HepG2 (cell line): ENCODE results near the gene GLYR1. TPM values are rescaled to one million over a fixed set of nuclear protein-coding genes. Genes with fewer than 3 reads are reported as not detected.
A peak's percentile ranks its signal among the peaks of the same experiment; 100 is the strongest.

Source experiments
- ATF2 ChIP-seq: sonication (generic); formaldehyde crosslinking; IDR thresholded peaks from 2 replicates; pipeline ENCODE4 v1.4.0; 2020; ENCODE audit warnings: missing genetic modification reagents
- ATF7-NPFF ChIP-seq: sonication (generic); formaldehyde crosslinking; IDR thresholded peaks from 2 replicates; pipeline ENCODE4 v1.8.1; 2023; ENCODE audit warnings: mild to moderate bottlenecking, low read depth, missing genetic modification reagents, moderate library complexity
- DR1 ChIP-seq: sonication (generic); formaldehyde crosslinking; IDR thresholded peaks from 2 replicates; pipeline ENCODE4 v1.8.0; 2021; ENCODE audit warnings: mild to moderate bottlenecking, missing genetic modification reagents, inconsistent platforms
- FOXK1 ChIP-seq: sonication (generic); formaldehyde crosslinking; IDR thresholded peaks from 2 replicates; pipeline ENCODE4 v1.4.0; 2020; ENCODE audit warnings: low read depth, missing genetic modification reagents, borderline replicate concordance
- MIXL1 ChIP-seq: IDR thresholded peaks from 2 replicates; pipeline ENCODE4 v1.6.1; 2016
- PCBP2 ChIP-seq: fragments of 200-400 bp; formaldehyde crosslinking; optimal IDR thresholded peaks from 2 replicates; pipeline ENCODE3; 2018; ENCODE audit warnings: low read length, low read depth; ENCODE audit not compliant: poor library complexity, severe bottlenecking
- SAP130 ChIP-seq: IDR thresholded peaks from 2 replicates; pipeline ENCODE4 v1.6.1; 2016; ENCODE audit warnings: low read depth
- ZBTB26 ChIP-seq: IDR thresholded peaks from 2 replicates; pipeline ENCODE4 v1.6.1; 2016; ENCODE audit warnings: missing compliant biosample characterization, missing genetic modification reagents, borderline replicate concordance
- ZKSCAN8 ChIP-seq: IDR thresholded peaks from 2 replicates; pipeline ENCODE4 v1.6.1; 2016; ENCODE audit warnings: borderline replicate concordance, missing genetic modification reagents, missing compliant biosample characterization
- ZMYM3 ChIP-seq: sonication (generic); formaldehyde crosslinking; IDR thresholded peaks from 2 replicates; pipeline ENCODE4 v1.5.1; 2020; ENCODE audit warnings: mild to moderate bottlenecking, missing genetic modification reagents
- ZNF605 ChIP-seq: sonication (generic); formaldehyde crosslinking; IDR thresholded peaks from 2 replicates; pipeline ENCODE4 v1.8.0; 2022; ENCODE audit warnings: mild to moderate bottlenecking, missing genetic modification reagents
- ZNF687 ChIP-seq: sonication (generic); formaldehyde crosslinking; IDR thresholded peaks from 2 replicates; pipeline ENCODE4 v1.5.1; 2020; ENCODE audit warnings: mild to moderate bottlenecking, missing genetic modification reagents, moderate library complexity
- ZNF777 ChIP-seq: sonication (generic); formaldehyde crosslinking; IDR thresholded peaks from 2 replicates; pipeline ENCODE4 v1.4.0; 2020; ENCODE audit warnings: missing genetic modification reagents
- ZSCAN9 ChIP-seq: IDR thresholded peaks from 2 replicates; pipeline ENCODE4 v1.6.1; 2016; ENCODE audit warnings: borderline replicate concordance
- polyA plus RNA-seq, 8 experiments: library from polyadenylated mRNA; depleted of rRNA in 3 of 8; stranded (reverse) in 7 of 8; unstranded in 1 of 8; fragments of >200 nt; fragmentation: Illumina TruSeq in 4 of 8; extraction: Trizol in 4 of 8; gene quantifications; 2 replicates each; pipeline versions ENCODE4 v1.2.1 to v1.2.3, GENCODE V29; 2011 to 2016; ENCODE audit warnings: low read depth in 4 of 8, missing spikeins in 1 of 8, mixed read lengths in 1 of 8; ENCODE audit not compliant: insufficient read depth in 1 of 8
- total RNA-seq, 5 experiments: library from RNA; depleted of rRNA; stranded (reverse); fragments of >200 nt; fragmentation: Illumina TruSeq; extraction: Trizol; gene quantifications; 2 replicates each; pipeline ENCODE4 v1.2.3, GENCODE V29; 2016; ENCODE audit warnings: low read depth in 1 of 5
- TF ChIP-seq, protein P1 (sequence below): sonication (generic); formaldehyde crosslinking; IDR thresholded peaks from 2 replicates; pipeline ENCODE4 v1.5.0; 2020; ENCODE audit warnings: mild to moderate bottlenecking, missing genetic modification reagents
- TF ChIP-seq, protein P2 (sequence below): fragments of 450-650 bp; IDR thresholded peaks from 2 replicates; pipeline ENCODE4 v1.6.1; 2017; ENCODE audit warnings: mild to moderate bottlenecking

GLYR1 gene
- total and polyA plus RNA-seq, 2 of the 13 experiments (the other 11 are each of a cell fraction or from before 2014, with no cell fraction given) = 28.3 to 48.7 TPM

- TF ChIP-seq, protein P1, sequence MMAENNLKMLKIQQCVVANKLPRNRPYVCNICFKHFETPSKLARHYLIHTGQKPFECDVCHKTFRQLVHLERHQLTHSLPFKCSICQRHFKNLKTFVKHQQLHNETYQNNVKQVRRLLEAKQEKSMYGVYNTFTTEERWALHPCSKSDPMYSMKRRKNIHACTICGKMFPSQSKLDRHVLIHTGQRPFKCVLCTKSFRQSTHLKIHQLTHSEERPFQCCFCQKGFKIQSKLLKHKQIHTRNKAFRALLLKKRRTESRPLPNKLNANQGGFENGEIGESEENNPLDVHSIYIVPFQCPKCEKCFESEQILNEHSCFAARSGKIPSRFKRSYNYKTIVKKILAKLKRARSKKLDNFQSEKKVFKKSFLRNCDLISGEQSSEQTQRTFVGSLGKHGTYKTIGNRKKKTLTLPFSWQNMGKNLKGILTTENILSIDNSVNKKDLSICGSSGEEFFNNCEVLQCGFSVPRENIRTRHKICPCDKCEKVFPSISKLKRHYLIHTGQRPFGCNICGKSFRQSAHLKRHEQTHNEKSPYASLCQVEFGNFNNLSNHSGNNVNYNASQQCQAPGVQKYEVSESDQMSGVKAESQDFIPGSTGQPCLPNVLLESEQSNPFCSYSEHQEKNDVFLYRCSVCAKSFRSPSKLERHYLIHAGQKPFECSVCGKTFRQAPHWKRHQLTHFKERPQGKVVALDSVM (CRISPR knock-in tag) = peak; percentile 88
- TF ChIP-seq ATF2 (CRISPR knock-in tag) (no peak), ATF7-NPFF (CRISPR knock-in tag) (0 out of 2 replicates have a peak, but pooled peaks have one; percentile 22), ZKSCAN8 (CRISPR knock-in tag) (no peak), SAP130 (CRISPR knock-in tag) (no peak), ZNF777 (CRISPR knock-in tag) (0 out of 2 replicates have a peak, but pooled peaks have one; percentile 11), ZMYM3 (CRISPR knock-in tag) (peak; percentile 89), ZNF687 (CRISPR knock-in tag) (no peak), MIXL1 (CRISPR knock-in tag) (no peak), DR1 (CRISPR knock-in tag) (no peak), PCBP2 (no peak), ZBTB26 (no peak), ZNF605 (CRISPR knock-in tag) (0 out of 2 replicates have a peak, but pooled peaks have one; percentile 9), ZSCAN9 (CRISPR knock-in tag) (no peak), FOXK1 (CRISPR knock-in tag) (no peak)
- TF ChIP-seq, protein P2, sequence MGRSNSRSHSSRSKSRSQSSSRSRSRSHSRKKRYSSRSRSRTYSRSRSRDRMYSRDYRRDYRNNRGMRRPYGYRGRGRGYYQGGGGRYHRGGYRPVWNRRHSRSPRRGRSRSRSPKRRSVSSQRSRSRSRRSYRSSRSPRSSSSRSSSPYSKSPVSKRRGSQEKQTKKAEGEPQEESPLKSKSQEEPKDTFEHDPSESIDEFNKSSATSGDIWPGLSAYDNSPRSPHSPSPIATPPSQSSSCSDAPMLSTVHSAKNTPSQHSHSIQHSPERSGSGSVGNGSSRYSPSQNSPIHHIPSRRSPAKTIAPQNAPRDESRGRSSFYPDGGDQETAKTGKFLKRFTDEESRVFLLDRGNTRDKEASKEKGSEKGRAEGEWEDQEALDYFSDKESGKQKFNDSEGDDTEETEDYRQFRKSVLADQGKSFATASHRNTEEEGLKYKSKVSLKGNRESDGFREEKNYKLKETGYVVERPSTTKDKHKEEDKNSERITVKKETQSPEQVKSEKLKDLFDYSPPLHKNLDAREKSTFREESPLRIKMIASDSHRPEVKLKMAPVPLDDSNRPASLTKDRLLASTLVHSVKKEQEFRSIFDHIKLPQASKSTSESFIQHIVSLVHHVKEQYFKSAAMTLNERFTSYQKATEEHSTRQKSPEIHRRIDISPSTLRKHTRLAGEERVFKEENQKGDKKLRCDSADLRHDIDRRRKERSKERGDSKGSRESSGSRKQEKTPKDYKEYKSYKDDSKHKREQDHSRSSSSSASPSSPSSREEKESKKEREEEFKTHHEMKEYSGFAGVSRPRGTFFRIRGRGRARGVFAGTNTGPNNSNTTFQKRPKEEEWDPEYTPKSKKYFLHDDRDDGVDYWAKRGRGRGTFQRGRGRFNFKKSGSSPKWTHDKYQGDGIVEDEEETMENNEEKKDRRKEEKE = no peak
Observed at GRCh38 chr16:4788910-4789309, 58.2 kb downstream of the GLYR1 start (continued).
